Heart left ventricle (tissue), 16 donors: ENCODE results near the gene DOCK7. TPM values are rescaled to one million over a fixed set of nuclear protein-coding genes. Genes with fewer than 3 reads are reported as not detected.

ENCODE experiments used
- ATAC-seq, 4 donors: fragments of 200-7000 bp; cut with Tn5 transposase; one replicate each; pipeline ENCODE4 v1.9.1; 2020 to 2022; ENCODE audit warnings: moderate library complexity in 4 of 4, mild to moderate bottlenecking in 3 of 4, moderate number of reproducible peaks in 1 of 4
- DNase-seq, 5 donors: peaks; one replicate each; pipeline ENCODE4 v3.0.0-alpha.2; 2020
- H3K27ac ChIP-seq, 12 donors: fragments of 200-600 bp; sonication (generic) in 4 of 12; one replicate each; pipeline versions ENCODE4 v1.5.0 to v1.8.0; 2016 to 2022; ENCODE audit warnings: mild to moderate bottlenecking in 2 of 12
- H3K27me3 ChIP-seq, 9 donors: fragments of 200-600 bp; sonication (generic) in 2 of 9; one replicate each; pipeline versions ENCODE4 v1.5.1 to v1.8.0; 2016 to 2022; ENCODE audit warnings: mild to moderate bottlenecking in 3 of 9
- H3K36me3 ChIP-seq, 9 donors: fragments of 200-600 bp; sonication (generic) in 2 of 9; one replicate each; pipeline versions ENCODE4 v1.5.0 to v1.8.0; 2018 to 2022; ENCODE audit warnings: mild to moderate bottlenecking in 2 of 9
- H3K4me1 ChIP-seq, 12 donors: fragments of 200-600 bp; sonication (generic) in 4 of 12; one replicate each; pipeline versions ENCODE4 v1.5.0 to v1.8.0; 2016 to 2022; ENCODE audit warnings: mild to moderate bottlenecking in 3 of 12
- H3K4me3 ChIP-seq, 12 donors: fragments of 200-600 bp; sonication (generic) in 4 of 12; one replicate each; pipeline versions ENCODE4 v1.5.0 to v1.8.0; 2017 to 2022; ENCODE audit warnings: mild to moderate bottlenecking in 9 of 12, moderate library complexity in 4 of 12
- H3K9me3 ChIP-seq, 12 donors: fragments of 200-600 bp; sonication (generic) in 4 of 12; one replicate each; pipeline versions ENCODE4 v1.5.0 to v1.8.0; 2016 to 2022; ENCODE audit warnings: mild to moderate bottlenecking in 1 of 12
- CTCF ChIP-seq, 12 donors: fragments of 200-600 bp; sonication (generic) in 4 of 12; IDR thresholded peaks; one replicate each; pipeline versions ENCODE4 v1.5.0 to v1.8.0; 2018 to 2022; ENCODE audit warnings: antibody characterized with exemption in 12 of 12, mild to moderate bottlenecking in 5 of 12
- POLR2A ChIP-seq, 2 donors: fragments of 450-650 bp; IDR thresholded peaks; one replicate each; pipeline ENCODE4 v1.6.1; 2017; ENCODE audit warnings: antibody characterized with exemption in 2 of 2, mild to moderate bottlenecking in 2 of 2, moderate library complexity in 2 of 2
- WGBS, 4 donors: extraction: QIAGEN DNeasy Blood & Tissue Kit in 2 of 4; methylation state at CpG; one replicate each; pipeline versions ENCODE4 v1.1.5 to v1.1.7; 2013 to 2018; 5-methylcytosine and 5-hydroxymethylcytosine counted together
- intact Hi-C, 10 donors: fragments of 100-400 bp; cut with DNase I; formaldehyde crosslinking; loops; one replicate each; pipeline versions ENCODE4 v1.11.1 to v1.14.2; 2022
- polyA plus RNA-seq, 2 donors: library from polyadenylated mRNA; stranded (reverse); fragments of 200-250 nt; gene quantifications; one replicate each; pipeline ENCODE4 v1.2.3, GENCODE V29; 2013
- total RNA-seq, 9 donors: library from RNA; depleted of rRNA in 2 of 9; stranded (reverse); fragments of >200 nt in 2 of 9; fragmentation: NEBNext Ultra II Directional in 3 of 9; extraction: Animal tissue kit (Norgen Biotek cat#: 25700) in 3 of 9; gene quantifications; one replicate each; pipeline versions ENCODE4 v1.1.0 to v1.2.4, GENCODE V29; 2016 to 2023
- donor health status: ischemic (EF 13 %, LVEDD 7.1; RV severe dilation, severe dysfunction).
- donor health status: healthy with polysubstance abuse.
- donor health status: DM: no; HTN: yes; CAD: no.
- donor health status: DM: no; HTN: no; CAD: no.
- donor health status: ischemic (EF 25% LVEDD 6.9; RV normal size, moderate dysfunction).
- donor health status: ischemic (EF 25% LVEDD 5.7; RV mildly dilated, moderate dysfunction).
- donor health status: healthy.
- donor health status: DM: yes; HTN: yes; CAD: no.
- donor health status: ischemic (EF 35%, LVEDD 5.7; RV mildly dilated, moderate dysfunction).
- donor health status: nonischemic (EF 11% LVEDD 7.7; RV severe dilation, severe dysfunction).
- donor health status: DM: yes; HTN: yes; CAD: no.
- donor health status: PGD.
- donor health status: ischemic (EF 29% LVEDD 5.4; RV normal size, mild dysfunction).
- donor health status: nonischemic (EF 23%, LVEDD 6.1; RV moderate dilation, normal function).

The DOCK7 gene
- total and polyA plus RNA-seq, 11 donors: 2.9 to 26.7 (median 11.6) TPM

GRCh38 chr1:62481681-62482080, 206.5 kb downstream of the DOCK7 start:
- Histone ChIP-seq H3K4me1 (no peaks in the 10 kb centered on the region), H3K27ac (no peak overlapping the region), H3K36me3 (peaks cover 0 to 38% (median 8%) of the 10 kb centered on the region in 9 donors), H3K4me3 (no peak overlapping the region), H3K27me3 (no peaks in the 10 kb centered on the region), H3K9me3 (no peaks in the 10 kb centered on the region)
- no peak for DNase-seq
- 71 to 84% (median 77%) methylated on average over 3 of the region's 3 CpGs for WGBS, 4 donors
- ATAC-seq: no peak
- intact Hi-C loops: no loop called here
- TF ChIP-seq CTCF (IDR thresholded peaks at IDR 0.05) (no peak), POLR2A (IDR thresholded peaks at IDR 0.05) (no peak)

GRCh38 chr1:62476525-62477219, 211.5 kb downstream of the DOCK7 start:
- TF ChIP-seq POLR2A (IDR thresholded peaks at IDR 0.05): no peak
- no peak for TF ChIP-seq CTCF (IDR thresholded peaks at IDR 0.05)
- WGBS, 4 donors: 79 to 87% (median 82%) methylated on average over 3 of the region's 3 CpGs
- peaks cover 0 to 77% (median 41%) of the 10 kb centered on the region in 9 donors for H3K36me3 ChIP-seq
- H3K9me3 ChIP-seq: no peaks in the 10 kb centered on the region
- no peak overlapping the region for H3K4me3 ChIP-seq
- no peaks in the 10 kb centered on the region for H3K27me3 ChIP-seq
- H3K27ac ChIP-seq: no peak overlapping the region
- ATAC-seq (no peak), DNase-seq (no peak)
- intact Hi-C loops: no loop called here
- no peaks in the 10 kb centered on the region for H3K4me1 ChIP-seq

- no peak for ATAC-seq
- Histone ChIP-seq H3K9me3 (peaks cover 0 to 26% (median 3%) of the 10 kb centered on the region in 12 donors), H3K27ac (no peak overlapping the region), H3K27me3 (no peaks in the 10 kb centered on the region), H3K4me1 (no peaks in the 10 kb centered on the region), H3K36me3 (peaks cover 0 to 48% (median 38%) of the 10 kb centered on the region in 9 donors), H3K4me3 (no peak overlapping the region)
- DNase-seq: no peak
- no peak for TF ChIP-seq POLR2A (IDR thresholded peaks at IDR 0.05)
- no peak for TF ChIP-seq CTCF (IDR thresholded peaks at IDR 0.05)
- intact Hi-C loops: no loop called here
These were observed 221.1 kb downstream of the DOCK7 start for GRCh38 chr1:62467092-62467491.

GRCh38 chr1:62462370-62462769, 225.8 kb downstream of the DOCK7 start:
- TF ChIP-seq CTCF (IDR thresholded peaks at IDR 0.05) (no peak), POLR2A (IDR thresholded peaks at IDR 0.05) (no peak)
- Histone ChIP-seq H3K4me1 (no peaks in the 10 kb centered on the region), H3K27me3 (no peaks in the 10 kb centered on the region), H3K36me3 (peaks cover 0 to 38% (median 16%) of the 10 kb centered on the region in 9 donors), H3K9me3 (peaks cover 0 to 5% (median 0%) of the 10 kb centered on the region in 12 donors), H3K27ac (no peak overlapping the region), H3K4me3 (no peak overlapping the region)
- intact Hi-C loops: no loop called here
- 92 to 96% (median 96%) methylated on average over 3 of the region's 3 CpGs for WGBS, 4 donors
- no peak for DNase-seq
- no peak for ATAC-seq
